ENCODE results near the gene CIAO3.

Gene CIAO3

GRCh38 chr16:734208-734980, 6.4 kb downstream of the CIAO3 start:
- DNase-seq: no peak

- DNase-seq: no peak
These were observed 7.2 kb downstream of the CIAO3 start for GRCh38 chr16:733382-734207.

GRCh38 chr16:732936-733335, 7.9 kb downstream of the CIAO3 start:
- DNase-seq: no peak

GRCh38 chr16:732332-732731, 8.5 kb downstream of the CIAO3 start:
- DNase-seq: no peak

GRCh38 chr16:730666-731509, 9.9 kb downstream of the CIAO3 start:
- DNase-seq: no peak

- DNase-seq: no peak
These were observed 10.8 kb downstream of the CIAO3 start for GRCh38 chr16:729768-730665.

- DNase-seq: no peak
These were observed 11.7 kb downstream of the CIAO3 start for GRCh38 chr16:728890-729744.

GRCh38 chr16:728131-728889, 12.5 kb downstream of the CIAO3 start:
- peak; percentile 63 for DNase-seq

- peak; percentile 49 for DNase-seq
These were observed 13.4 kb downstream of the CIAO3 start for GRCh38 chr16:727291-727977.

GRCh38 chr16:726438-727290, 14.1 kb downstream of the CIAO3 start, which contains the start of the genes CCDC78 and HAGHL:
Gene CCDC78, minus strand, starts transcription at chr16:726443. Its CDS starts 76 bp downstream, at chr16:726367.
Gene HAGHL, plus strand, starts transcription at chr16:727106. Its CDS starts 404 bp downstream, at chr16:727510.
- DNase-seq: peak; percentile 67

GRCh38 chr16:726188-726437, 14.7 kb downstream of the CIAO3 start:
- DNase-seq: no peak

GRCh38 chr16:725463-726187, 15.2 kb downstream of the CIAO3 start:
- DNase-seq: no peak

- DNase-seq: no peak
These were observed 15.8 kb downstream of the CIAO3 start for GRCh38 chr16:725041-725376.

GRCh38 chr16:724188-725040, 16.4 kb downstream of the CIAO3 start:
- DNase-seq: no peak

GRCh38 chr16:723695-724094, 17.1 kb downstream of the CIAO3 start:
- DNase-seq: no peak

- no peak for DNase-seq
These were observed 17.8 kb downstream of the CIAO3 start for GRCh38 chr16:722835-723633.
